GM18508 (cell line): ENCODE results near the gene HTR3B.
A peak's percentile ranks its signal among the peaks of the same experiment; 100 is the strongest.
"Not testable (repeated sequence)": the region's sequence is repeated elsewhere in the genome, so short reads cannot be mapped to it uniquely, and the experiment has no call there.

ENCODE experiments used
- ATAC-seq: cut with Tn5 transposase; IDR thresholded peaks from one replicate; pipeline ENCODE4 v1.9.1; 2021; ENCODE audit warnings: moderate number of reproducible peaks; ENCODE audit not compliant: insufficient read depth, unreplicated experiment

HTR3B gene, protein sequence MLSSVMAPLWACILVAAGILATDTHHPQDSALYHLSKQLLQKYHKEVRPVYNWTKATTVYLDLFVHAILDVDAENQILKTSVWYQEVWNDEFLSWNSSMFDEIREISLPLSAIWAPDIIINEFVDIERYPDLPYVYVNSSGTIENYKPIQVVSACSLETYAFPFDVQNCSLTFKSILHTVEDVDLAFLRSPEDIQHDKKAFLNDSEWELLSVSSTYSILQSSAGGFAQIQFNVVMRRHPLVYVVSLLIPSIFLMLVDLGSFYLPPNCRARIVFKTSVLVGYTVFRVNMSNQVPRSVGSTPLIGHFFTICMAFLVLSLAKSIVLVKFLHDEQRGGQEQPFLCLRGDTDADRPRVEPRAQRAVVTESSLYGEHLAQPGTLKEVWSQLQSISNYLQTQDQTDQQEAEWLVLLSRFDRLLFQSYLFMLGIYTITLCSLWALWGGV

GRCh38 chr11:113904379-113905101 lies at the start of gene HTR3B:
Gene HTR3B (plus strand): TSS chr11:113904796. CDS start chr11:113904934, 138 bp downstream.
- ATAC-seq = no peak

GRCh38 chr11:113855803-113856202 lies 48.8 kb upstream of the HTR3B start:
- no peak for ATAC-seq

DNA sequence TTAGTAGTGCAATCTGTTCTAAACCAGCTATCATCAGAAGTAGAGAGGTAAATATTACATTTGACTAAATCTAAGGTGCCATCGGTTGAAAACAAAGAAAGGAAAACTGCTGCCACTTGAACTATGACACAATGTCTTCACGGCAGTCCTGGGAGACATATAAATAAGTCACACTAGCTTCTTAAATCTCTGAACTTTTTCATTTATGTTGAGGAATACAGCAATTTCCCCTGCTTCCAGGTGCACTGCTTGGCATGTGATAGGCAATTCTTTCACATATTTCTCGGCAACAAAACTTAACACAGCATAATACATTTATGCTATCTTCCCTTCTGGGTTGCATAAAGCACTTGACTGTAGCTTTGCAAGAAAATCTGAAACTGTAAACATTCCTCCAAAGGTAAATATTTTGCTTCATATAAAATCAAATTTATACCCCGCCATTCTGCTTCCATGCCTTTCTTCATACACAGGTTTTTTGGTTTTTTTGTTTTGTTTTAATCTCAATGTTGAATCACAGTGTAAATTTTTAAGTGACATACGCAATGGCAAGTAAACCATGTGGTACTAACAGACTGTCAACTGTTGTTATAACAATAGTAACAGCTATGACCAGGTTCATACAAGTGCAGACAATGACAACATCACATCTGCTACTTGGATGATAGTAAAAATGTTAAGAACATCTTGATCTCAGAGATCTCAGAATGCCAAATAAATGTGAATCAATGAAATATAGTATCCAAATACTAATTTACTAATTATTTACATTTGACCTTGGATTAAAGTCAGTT lies 47.4 kb upstream of the HTR3B start:
- no peak for ATAC-seq

- no peak for ATAC-seq
These were observed 44.9 kb upstream of the HTR3B start for GRCh38 chr11:113859665-113860064.

GRCh38 chr11:113862435-113862834 lies 42.2 kb upstream of the HTR3B start:
- no peak for ATAC-seq

DNA sequence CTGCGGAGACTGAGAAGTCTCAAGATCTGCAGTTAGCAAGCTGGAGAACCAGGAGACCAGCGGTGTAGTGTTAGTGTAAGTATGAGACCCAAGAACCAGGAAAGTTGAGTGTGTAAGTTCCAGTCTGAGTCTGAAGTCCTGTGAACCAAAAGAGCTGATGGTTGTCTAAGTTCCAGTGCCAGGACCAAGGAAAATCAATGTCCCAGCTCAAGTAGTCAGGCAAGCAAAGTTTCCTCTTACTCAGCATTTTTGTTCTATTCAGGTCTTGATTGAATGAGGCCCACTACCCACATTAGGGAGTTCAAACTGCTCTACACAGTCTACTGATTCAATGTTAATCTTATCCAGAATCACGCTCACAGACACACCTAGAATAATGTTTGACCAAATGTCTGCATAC lies 40.2 kb upstream of the HTR3B start:
- ATAC-seq = no peak

- no peak for ATAC-seq
These were observed 38.7 kb upstream of the HTR3B start for GRCh38 chr11:113865873-113866272.

- ATAC-seq = no peak
These were observed 36.6 kb upstream of the HTR3B start for GRCh38 chr11:113867843-113868503.

- no peak for ATAC-seq
These were observed 33.3 kb upstream of the HTR3B start for GRCh38 chr11:113871336-113871735.

DNA sequence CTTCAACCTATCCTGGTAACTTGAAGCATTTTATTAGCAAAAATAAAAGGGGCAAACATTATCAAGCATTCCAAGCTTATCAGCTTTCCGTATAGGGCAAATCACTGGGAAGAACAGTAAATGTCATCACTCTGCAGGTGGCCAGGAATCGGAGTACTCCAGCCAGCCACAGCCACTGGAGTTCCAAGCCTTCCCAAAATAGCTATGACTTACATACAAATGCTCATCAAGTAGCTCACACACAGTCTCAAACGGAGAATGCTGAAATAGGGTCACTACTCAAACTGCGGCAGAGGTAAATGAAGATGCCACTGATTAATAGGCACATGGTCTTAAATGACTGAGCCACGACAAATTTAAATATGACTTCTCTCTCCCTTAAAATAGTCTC lies 31.4 kb upstream of the HTR3B start:
- ATAC-seq = no peak

DNA sequence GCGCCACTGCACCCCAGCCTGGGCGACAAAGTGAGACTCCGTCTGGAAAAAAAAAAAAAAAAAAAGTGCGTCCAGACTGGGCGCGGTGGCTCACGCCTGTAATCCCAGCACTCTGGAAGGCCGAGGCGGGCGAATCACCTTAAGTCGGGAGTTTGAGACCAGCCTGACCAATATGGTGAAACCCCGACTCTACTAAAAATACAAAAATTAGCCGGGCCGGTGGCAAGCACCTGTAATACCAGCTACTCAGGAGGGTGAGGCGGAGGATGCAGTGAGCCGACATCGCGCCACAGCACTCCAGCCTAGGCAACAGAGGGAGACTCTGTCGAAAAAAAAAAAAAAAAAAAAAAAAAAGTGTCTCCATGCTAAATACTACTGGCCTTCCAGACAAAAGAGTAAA lies 30.5 kb upstream of the HTR3B start:
- no peak for ATAC-seq

- ATAC-seq = no peak
These were observed 29.9 kb upstream of the HTR3B start for GRCh38 chr11:113874581-113875233.

DNA sequence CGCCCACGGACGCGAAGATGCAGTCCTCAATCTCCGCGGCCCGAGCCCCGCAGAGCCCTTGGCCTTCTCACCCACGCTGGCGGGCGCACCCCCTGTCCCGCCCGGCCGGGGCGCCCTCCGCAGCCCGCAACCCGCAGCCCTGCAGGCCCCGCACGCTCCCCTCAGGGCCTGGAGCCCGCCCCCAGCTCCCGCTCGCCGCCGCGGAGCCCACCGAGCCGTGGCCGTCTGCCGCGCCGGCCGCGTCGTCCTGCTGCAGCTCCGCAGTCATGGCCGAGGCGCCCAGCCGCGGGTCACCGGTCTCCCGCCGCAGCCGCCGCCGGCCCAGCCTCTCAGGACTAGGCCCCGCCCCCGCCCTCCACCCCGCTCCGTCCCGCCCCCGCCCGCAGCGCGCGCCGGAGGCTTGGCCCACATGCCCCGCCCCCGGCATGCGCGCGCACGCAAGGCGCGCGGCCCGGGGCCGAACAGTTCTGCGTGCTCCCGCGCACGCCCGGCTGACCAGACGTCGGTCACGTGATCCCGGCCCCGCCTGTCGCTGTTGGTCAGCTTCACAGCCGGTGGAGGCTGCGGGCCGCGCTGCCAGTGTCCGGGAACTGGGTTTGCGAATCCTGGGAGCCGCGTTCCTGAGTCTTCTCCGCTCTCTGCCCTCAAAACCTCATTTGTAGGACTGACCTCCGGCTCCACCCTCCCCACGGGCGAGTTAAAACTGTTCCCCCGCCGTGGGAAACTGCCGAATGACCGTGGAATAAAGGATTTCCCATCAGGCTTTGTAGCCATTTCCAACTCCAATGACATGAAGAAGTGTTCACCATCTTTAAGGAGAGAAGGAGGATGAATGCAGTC lies 29.1 kb upstream of the HTR3B start, which contains the start of gene USP28:
USP28 (minus strand) TSS at position 339 of the 840 bp plus-strand sequence; CDS start at position 268, 71 bp downstream.
- ATAC-seq = peak; percentile 69

DNA sequence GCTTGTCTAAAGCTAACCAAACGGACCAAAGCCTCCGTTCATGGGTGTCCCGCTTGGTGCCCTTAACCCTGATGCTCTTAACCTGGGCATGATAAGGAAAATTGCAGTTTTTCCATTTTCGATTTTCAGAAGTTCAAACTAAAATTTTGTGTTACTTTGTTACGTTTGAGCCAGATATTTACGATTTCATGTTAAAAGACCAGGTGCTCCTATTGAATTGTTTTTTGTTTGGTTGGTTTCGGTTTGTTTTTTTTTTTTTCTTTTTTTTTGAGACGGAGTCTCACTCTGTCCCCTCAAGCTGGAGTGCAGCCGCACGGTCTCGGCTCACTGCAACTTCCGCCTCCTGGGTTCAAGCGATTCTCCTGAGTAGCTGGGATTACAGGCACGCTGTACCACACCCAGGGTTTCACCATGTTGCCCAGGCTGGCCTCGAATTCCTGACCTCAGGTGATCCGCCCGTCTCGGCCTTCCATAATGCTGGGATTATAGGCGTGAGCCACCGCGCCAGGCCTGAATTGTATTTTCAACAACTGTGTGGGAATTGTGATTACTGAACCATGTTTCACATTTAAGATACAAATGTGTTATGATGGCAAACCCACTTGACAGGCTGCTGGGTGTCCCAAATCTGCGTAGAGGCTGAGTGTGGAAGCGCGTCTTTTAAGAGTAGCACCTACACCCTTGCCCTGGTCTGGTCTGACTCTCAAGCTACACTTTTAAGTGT lies 28.4 kb upstream of the HTR3B start:
- ATAC-seq = no peak

GRCh38 chr11:113876798-113877669 lies 27.6 kb upstream of the HTR3B start:
- ATAC-seq = no peak

DNA sequence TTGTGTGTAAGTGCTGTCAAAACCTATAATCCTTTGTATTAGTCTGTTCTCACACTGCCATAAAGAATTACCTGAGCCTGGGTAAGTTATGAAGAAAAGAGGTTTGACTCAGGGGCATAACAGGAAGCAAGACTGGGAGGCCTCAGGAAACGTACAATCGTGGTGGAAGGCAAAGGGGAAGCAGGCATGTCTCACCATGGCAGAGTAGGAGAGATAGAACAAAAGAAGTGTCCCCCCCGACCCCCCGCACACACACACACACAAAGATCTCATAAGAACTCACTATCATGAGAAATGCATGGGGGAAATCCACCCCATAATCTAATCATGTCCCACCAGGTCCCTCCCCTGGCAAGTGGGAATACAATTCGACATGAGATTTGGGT lies 26.9 kb upstream of the HTR3B start:
- ATAC-seq = no peak

GRCh38 chr11:113879446-113879845 lies 25.1 kb upstream of the HTR3B start:
- not testable (repeated sequence) for ATAC-seq
